GM23338 (cell line): ENCODE measurements around the gene TVP23A. TPM values are rescaled to one million over a fixed set of nuclear protein-coding genes. Genes with fewer than 3 reads are reported as not detected.

Experiments
- ATAC-seq: fragments of 200-7000 bp; cut with Tn5 transposase; 3 replicates; pipeline ENCODE4 v1.9.1; 2020
- DNase-seq: peaks from one replicate; pipeline ENCODE4 v3.0.0-alpha.2; 2015; ENCODE audit warnings: low spot score
- H2AFZ ChIP-seq: fragments of 200-600 bp; sonication (generic); 2 replicates; pipeline ENCODE4 v1.8.0; 2016; ENCODE audit warnings: antibody characterized with exemption, mild to moderate bottlenecking, moderate library complexity
- H3F3A ChIP-seq: fragments of 200-600 bp; sonication (generic); replicated peaks from 2 replicates; pipeline ENCODE4 v1.8.0; 2017; ENCODE audit warnings: antibody characterized with exemption, mixed run types, low read depth
- H3K27ac ChIP-seq: fragments of 200-600 bp; sonication (generic); 2 replicates; pipeline ENCODE4 v1.6.1; 2016; ENCODE audit warnings: low read depth
- H3K27me3 ChIP-seq: fragments of 200-600 bp; sonication (generic); 2 replicates; pipeline ENCODE4 v1.8.0; 2016; ENCODE audit warnings: mild to moderate bottlenecking, mixed run types, moderate library complexity; ENCODE audit not compliant: insufficient read depth
- H3K36me3 ChIP-seq: fragments of 200-600 bp; sonication (generic); 2 replicates; pipeline ENCODE4 v1.8.0; 2016; ENCODE audit warnings: mild to moderate bottlenecking; ENCODE audit not compliant: insufficient read depth
- H3K4me1 ChIP-seq: fragments of 200-600 bp; sonication (generic); 2 replicates; pipeline ENCODE4 v1.8.0; 2016; ENCODE audit warnings: mild to moderate bottlenecking, moderate library complexity; ENCODE audit not compliant: insufficient read depth
- H3K4me2 ChIP-seq: fragments of 200-600 bp; sonication (generic); 2 replicates; pipeline ENCODE4 v1.7.1; 2017; ENCODE audit warnings: mixed run types
- H3K4me3 ChIP-seq: fragments of 200-600 bp; sonication (generic); 2 replicates; pipeline ENCODE4 v1.6.1; 2016; ENCODE audit warnings: mixed run types
- H3K79me2 ChIP-seq: fragments of 200-600 bp; sonication (generic); replicated peaks from 2 replicates; pipeline ENCODE4 v1.8.0; 2017; ENCODE audit warnings: mild to moderate bottlenecking; ENCODE audit not compliant: insufficient read depth
- H3K9me2 ChIP-seq: fragments of 200-600 bp; sonication (generic); 2 replicates; pipeline ENCODE4 v1.8.0; 2017; ENCODE audit not compliant: insufficient read depth
- H4K20me1 ChIP-seq: fragments of 200-600 bp; sonication (generic); replicated peaks from 2 replicates; pipeline ENCODE4 v1.8.0; 2017; ENCODE audit warnings: mild to moderate bottlenecking; ENCODE audit not compliant: insufficient read depth
- H3K27ac Mint-ChIP-seq: 2 replicates; pipeline ENCODE4 v1.8.0; 2020; ENCODE audit warnings: inconsistent platforms, mild to moderate bottlenecking, moderate library complexity, mixed read lengths
- H3K27me3 Mint-ChIP-seq: 3 replicates; pipeline ENCODE4 v1.8.0; 2022; ENCODE audit warnings: low read depth, mild to moderate bottlenecking, moderate library complexity, mixed read lengths, inconsistent platforms; ENCODE audit not compliant: insufficient read depth, poor library complexity
- H3K36me3 Mint-ChIP-seq: 3 replicates; pipeline ENCODE4 v1.8.0; 2021; ENCODE audit warnings: low read depth, mild to moderate bottlenecking, inconsistent platforms, moderate library complexity, mixed read lengths
- H3K4me1 Mint-ChIP-seq: 3 replicates; pipeline ENCODE4 v1.8.0; 2020; ENCODE audit warnings: mild to moderate bottlenecking, inconsistent platforms, mixed read lengths
- H3K4me3 Mint-ChIP-seq: 3 replicates; pipeline ENCODE4 v1.8.0; 2021; ENCODE audit warnings: moderate library complexity, mild to moderate bottlenecking, inconsistent platforms, mixed read lengths
- H3K9me3 Mint-ChIP-seq: 3 replicates; pipeline ENCODE4 v1.8.0; 2020; ENCODE audit warnings: moderate library complexity, mild to moderate bottlenecking, inconsistent platforms, mixed read lengths
- CREB1 ChIP-seq: fragments of 250-450 bp; sonication (Bioruptor Pico); IDR thresholded peaks from 2 replicates; pipeline ENCODE4 v1.5.0; 2020; ENCODE audit warnings: low read depth, mild to moderate bottlenecking, moderate library complexity
- CTCF ChIP-seq, 2 experiments: fragments of 200-600 bp in 1 of 2; sonication (generic) in 1 of 2; conservative IDR thresholded peaks; 2 replicates each; pipeline versions ENCODE4 v1.5.1 to v1.6.1; 2016 to 2017; ENCODE audit warnings: antibody characterized with exemption in 2 of 2, low read depth in 2 of 2, mild to moderate bottlenecking in 2 of 2, moderate library complexity in 1 of 2
- ETS1 ChIP-seq: IDR thresholded peaks from 2 replicates; pipeline ENCODE4 v1.6.1; 2016; ENCODE audit warnings: antibody characterized with exemption
- EZH2 ChIP-seq: fragments of 200-600 bp; sonication (generic); IDR thresholded peaks from one replicate; pipeline ENCODE4 v1.8.0; 2017; ENCODE audit warnings: antibody characterized with exemption, mild to moderate bottlenecking, low read depth; ENCODE audit not compliant: unreplicated experiment
- EZH2phosphoT487 ChIP-seq: fragments of 200-600 bp; sonication (generic); IDR thresholded peaks from one replicate; pipeline ENCODE4 v1.8.1; 2018; ENCODE audit warnings: antibody characterized with exemption; ENCODE audit not compliant: unreplicated experiment
- JUNB ChIP-seq: IDR thresholded peaks from one replicate; pipeline ENCODE4 v1.6.1; 2016; ENCODE audit warnings: antibody characterized with exemption; ENCODE audit not compliant: unreplicated experiment
- NANOG ChIP-seq: IDR thresholded peaks from 2 replicates; pipeline ENCODE4 v1.6.1; 2016; ENCODE audit warnings: antibody characterized with exemption, borderline replicate concordance
- POLR2AphosphoS5 ChIP-seq: IDR thresholded peaks from 2 replicates; pipeline ENCODE4 v1.6.1; 2016; ENCODE audit warnings: antibody characterized with exemption, low read depth
- REST ChIP-seq: IDR thresholded peaks from one replicate; pipeline ENCODE4 v1.6.1; 2018; ENCODE audit warnings: antibody characterized with exemption; ENCODE audit not compliant: unreplicated experiment
- STAT1 ChIP-seq: IDR thresholded peaks from one replicate; pipeline ENCODE4 v1.6.1; 2016; ENCODE audit warnings: antibody characterized with exemption; ENCODE audit not compliant: unreplicated experiment
- ZNF114 ChIP-seq: fragments of 250-450 bp; sonication (Bioruptor Pico); IDR thresholded peaks from 2 replicates; pipeline ENCODE4 v1.5.0; 2020; ENCODE audit warnings: mild to moderate bottlenecking, moderate library complexity
- ZNF331 ChIP-seq: fragments of 250-450 bp; sonication (Bioruptor Pico); IDR thresholded peaks from 2 replicates; pipeline ENCODE4 v1.5.0; 2020; ENCODE audit warnings: low read depth, mild to moderate bottlenecking, moderate library complexity
- ZNF462 ChIP-seq: fragments of 250-450 bp; sonication (Bioruptor Pico); IDR thresholded peaks from 2 replicates; pipeline ENCODE4 v1.5.0; 2020; ENCODE audit warnings: mild to moderate bottlenecking, moderate library complexity
- polyA plus RNA-seq: library from polyadenylated mRNA; unstranded; fragments of >200 nt; fragmentation: Nextera tagmentation; extraction: Ambion mirVana; gene quantifications from 2 replicates; pipeline ENCODE4 v1.2.1, GENCODE V29; 2016
- total RNA-seq: library from RNA; depleted of rRNA; stranded (reverse); fragments of >200 nt; shearing (Covaris generic); gene quantifications from 2 replicates; pipeline ENCODE4 v1.2.3, GENCODE V29; 2014

TVP23A gene
- total and polyA plus RNA-seq, 2 experiments from 2014 or later, result 2.8 to 4.5 TPM

- H3K36me3 ChIP-seq, result no peaks in the 10 kb centered on the region
- Mint-ChIP-seq H3K9me3 (no peaks in the 10 kb centered on the region), H3K36me3 (no peaks in the 10 kb centered on the region), H3K27ac (no peak overlapping the region), H3K27me3 (peaks cover 3% of the 10 kb centered on the region), H3K4me1 (peaks cover 9% of the 10 kb centered on the region; the same call in 2 of the 3 replicates), H3K4me3 (no peak overlapping the region)
- TF ChIP-seq NANOG (no peak), REST (no peak), ETS1 (no peak), POLR2AphosphoS5 (no peak), CTCF (conservative IDR thresholded peaks at IDR 0.05; ENCODE audit: low read depth in 2 of 2) (no peak), CREB1 (no peak), JUNB (no peak), EZH2phosphoT487 (no peak), ZNF462 (CRISPR knock-in tag) (no peak), STAT1 (no peak), EZH2 (no peak), ZNF114 (no peak), ZNF331 (CRISPR knock-in tag) (no peak)
- no peaks in the 10 kb centered on the region for H3K9me2 ChIP-seq
- H2AFZ ChIP-seq, result no peak overlapping the region
- DNase-seq (no peak), ATAC-seq (no peak)
- no peaks in the 10 kb centered on the region for H3K4me1 ChIP-seq
- no peak overlapping the region for H3K4me3 ChIP-seq
- no peaks in the 10 kb centered on the region for H3F3A ChIP-seq
- H3K4me2 ChIP-seq, result no peak overlapping the region
- H3K27ac ChIP-seq, result no peak overlapping the region
- H4K20me1 ChIP-seq, result no peaks in the 10 kb centered on the region
- no peaks in the 10 kb centered on the region for H3K27me3 ChIP-seq
- H3K79me2 ChIP-seq, result no peaks in the 10 kb centered on the region
Observed at GRCh38 chr16:10822702-10823101, 4.1 kb upstream of the TVP23A start.
